ENCODE measurements around the gene HSDL1.

The HSDL1 gene

GRCh38 chr16:84175350-84176081, 30.5 kb upstream of the HSDL1 start:
- DNase-seq, result peak; percentile 38

GRCh38 chr16:84174396-84174795, 29.4 kb upstream of the HSDL1 start:
- no peak for DNase-seq

- no peak for DNase-seq
Measured at GRCh38 chr16:84169765-84170310, 24.9 kb upstream of the HSDL1 start.

- no peak for DNase-seq
Measured at GRCh38 chr16:84166796-84167695, 22.1 kb upstream of the HSDL1 start.

- DNase-seq, result no peak
Measured at GRCh38 chr16:84165746-84166145, 20.8 kb upstream of the HSDL1 start.

GRCh38 chr16:84161801-84162200, 16.8 kb upstream of the HSDL1 start:
- DNase-seq, result no peak

- no peak for DNase-seq
Measured at GRCh38 chr16:84161037-84161436, 16.1 kb upstream of the HSDL1 start.

GRCh38 chr16:84159800-84160199, 14.8 kb upstream of the HSDL1 start:
- DNase-seq, result no peak

GRCh38 chr16:84159007-84159406, 14.0 kb upstream of the HSDL1 start:
- DNase-seq, result no peak

- no peak for DNase-seq
Measured at GRCh38 chr16:84156342-84156784, 11.4 kb upstream of the HSDL1 start.

- DNase-seq, result no peak
Measured at GRCh38 chr16:84155771-84156170, 10.8 kb upstream of the HSDL1 start.

GRCh38 chr16:84155226-84155625, 10.2 kb upstream of the HSDL1 start:
- DNase-seq, result no peak

- no peak for DNase-seq
Measured at GRCh38 chr16:84153660-84154214, 8.8 kb upstream of the HSDL1 start.

GRCh38 chr16:84150926-84151325, 5.9 kb upstream of the HSDL1 start:
- no peak for DNase-seq

- peak; percentile 12 for DNase-seq
Measured at GRCh38 chr16:84144209-84144858, 643 bp downstream of the HSDL1 start.

GRCh38 chr16:84143784-84144199, 1.2 kb downstream of the HSDL1 start:
- no peak for DNase-seq

- DNase-seq, result no peak
Measured at GRCh38 chr16:84143081-84143480, 1.9 kb downstream of the HSDL1 start.

- peak; percentile 17 for DNase-seq
Measured at GRCh38 chr16:84141143-84141670, 3.8 kb downstream of the HSDL1 start.

GRCh38 chr16:84139628-84140258, 5.2 kb downstream of the HSDL1 start:
- DNase-seq, result no peak

GRCh38 chr16:84138824-84139627, 6.0 kb downstream of the HSDL1 start:
- peak; percentile 17 for DNase-seq

- DNase-seq, result no peak
Measured at GRCh38 chr16:84138500-84138823, 6.5 kb downstream of the HSDL1 start.

Measured in NCI-H2171 (cell line).